SK-N-SH (cell line): ENCODE results near the gene ZIM2. TPM values are rescaled to one million over a fixed set of nuclear protein-coding genes. Genes with fewer than 3 reads are reported as not detected.

Experiments
- CTCF ChIA-PET: fragments of 300-600, 350-600 bp; formaldehyde crosslinking; extraction: SDS; loops from one replicate; lab custom pipeline; 2021; lab: Yijun Ruan, JAX
- POLR2A ChIA-PET: fragments of 350-600 bp; sonication (Branson Sonifier 250); formaldehyde crosslinking; extraction: SDS; loops from one replicate; lab custom pipeline; 2020; ENCODE audit warnings: antibody characterized with exemption, inconsistent platforms; lab: Yijun Ruan, JAX
- DNase-seq: peaks from one replicate; pipeline ENCODE4 v3.0.0; 2012
- H2AFZ ChIP-seq: fragments of 200-600 bp; sonication (generic); 2 replicates; pipeline ENCODE4 v1.8.1; 2016; ENCODE audit warnings: antibody characterized with exemption, mild to moderate bottlenecking, low read depth
- H3F3A ChIP-seq: fragments of 200-600 bp; sonication (generic); replicated peaks from 2 replicates; pipeline ENCODE3; 2016; ENCODE audit warnings: antibody characterized with exemption, mild to moderate bottlenecking; ENCODE audit not compliant: insufficient read depth
- H3K27ac ChIP-seq, 2 experiments: fragments of 200-500 bp in 1 of 2; fragments of 200-600 bp in 1 of 2; sonication (Bioruptor generic) in 1 of 2; sonication (generic), shearing (Covaris generic) in 1 of 2; 2 replicates each; pipeline versions ENCODE4 v1.5.1 to v1.6.1; 2014 to 2016; ENCODE audit warnings: low read depth in 2 of 2, inconsistent platforms in 1 of 2, low read length in 1 of 2, mild to moderate bottlenecking in 1 of 2, mixed read lengths in 1 of 2
- H3K27me3 ChIP-seq: fragments of 200-600 bp; sonication (generic), shearing (Covaris generic); 2 replicates; pipeline ENCODE4 v1.6.1; 2016; ENCODE audit warnings: mixed run types; ENCODE audit not compliant: insufficient read depth
- H3K36me3 ChIP-seq, 2 experiments: fragments of 200-500 bp in 1 of 2; fragments of 200-600 bp in 1 of 2; sonication (Bioruptor generic) in 1 of 2; sonication (generic) in 1 of 2; replicated peaks in 1 of 2; 2 replicates each; pipeline versions ENCODE3 to v1.5.1; 2014 to 2016; ENCODE audit warnings: low read length in 1 of 2, mild to moderate bottlenecking in 1 of 2; ENCODE audit not compliant: insufficient read depth in 2 of 2, control insufficient read depth in 1 of 2
- H3K4me1 ChIP-seq, 2 experiments: fragments of 200-500 bp in 1 of 2; fragments of 200-600 bp in 1 of 2; sonication (Bioruptor generic) in 1 of 2; sonication (generic), shearing (Covaris generic) in 1 of 2; 2 replicates each; pipeline versions ENCODE4 v1.5.1 to v1.6.1; 2014 to 2016; ENCODE audit warnings: low read depth in 1 of 2, low read length in 1 of 2, mixed run types in 1 of 2; ENCODE audit not compliant: insufficient read depth in 2 of 2, control insufficient read depth in 1 of 2
- H3K4me2 ChIP-seq: fragments of 200-600 bp; sonication (generic), shearing (Covaris generic); 2 replicates; pipeline ENCODE4 v1.6.1; 2017; ENCODE audit warnings: mixed run types
- H3K4me3 ChIP-seq, 2 experiments: fragments of 200-500 bp in 1 of 2; fragments of 200-600 bp in 1 of 2; sonication (Bioruptor generic) in 1 of 2; sonication (generic), shearing (Covaris generic) in 1 of 2; 2 replicates each; pipeline versions ENCODE4 v1.5.1 to v1.8.1; 2014 to 2016; ENCODE audit warnings: low read depth in 2 of 2, inconsistent platforms in 1 of 2, low read length in 1 of 2, mild to moderate bottlenecking in 1 of 2, mixed read lengths in 1 of 2, moderate library complexity in 1 of 2
- H3K79me2 ChIP-seq: fragments of 200-600 bp; sonication (generic); 2 replicates; pipeline ENCODE4 v1.8.1; 2017; ENCODE audit warnings: mild to moderate bottlenecking; ENCODE audit not compliant: insufficient read depth
- H3K9ac ChIP-seq: fragments of 200-600 bp; sonication (generic); 2 replicates; pipeline ENCODE4 v1.6.1; 2017; ENCODE audit warnings: mixed run types
- H3K9me2 ChIP-seq: fragments of 200-600 bp; sonication (generic); 2 replicates; pipeline ENCODE4 v1.6.1; 2017; ENCODE audit warnings: mixed run types
- H3K9me3 ChIP-seq: fragments of 200-600 bp; sonication (generic); 2 replicates; pipeline ENCODE4 v1.6.1; 2017; ENCODE audit warnings: mixed run types, mild to moderate bottlenecking, moderate library complexity
- H4K20me1 ChIP-seq: fragments of 200-600 bp; sonication (generic); 2 replicates; pipeline ENCODE4 v1.6.1; 2017; ENCODE audit warnings: mild to moderate bottlenecking, mixed run types; ENCODE audit not compliant: insufficient read depth
- CHD2 ChIP-seq: fragments of 150-350 bp; IDR thresholded peaks from 2 replicates; pipeline ENCODE4 v1.6.1; 2018; ENCODE audit warnings: low read length; ENCODE audit not compliant: partially characterized antibody
- FOXM1 ChIP-seq: IDR thresholded peaks from 2 replicates; pipeline ENCODE4 v1.4.0; 2012; ENCODE audit warnings: low read depth, mild to moderate bottlenecking
- GATA2 ChIP-seq: sonication (generic); formaldehyde crosslinking; IDR thresholded peaks from 2 replicates; pipeline ENCODE4 v1.5.0; 2020; ENCODE audit warnings: mild to moderate bottlenecking, missing genetic modification reagents
- MAX ChIP-seq: IDR thresholded peaks from 2 replicates; pipeline ENCODE4 v1.4.0; 2012; ENCODE audit warnings: low read depth
- MXI1 ChIP-seq: IDR thresholded peaks from 2 replicates; pipeline ENCODE4 v1.6.1; 2012; ENCODE audit warnings: mild to moderate bottlenecking, low read depth, low read length, improper control_type of control experiment
- NFIC ChIP-seq: IDR thresholded peaks from 2 replicates; pipeline ENCODE4 v1.4.0; 2012; ENCODE audit warnings: borderline replicate concordance
- NRF1 ChIP-seq: IDR thresholded peaks from 2 replicates; pipeline ENCODE4 v1.6.1; 2012; ENCODE audit warnings: low read depth, mild to moderate bottlenecking, low read length
- RAD21 ChIP-seq: IDR thresholded peaks from 2 replicates; pipeline ENCODE4 v1.6.1; 2012; ENCODE audit warnings: mild to moderate bottlenecking, low read length
- RFX5 ChIP-seq: IDR thresholded peaks from 2 replicates; pipeline ENCODE4 v1.6.1; 2012; ENCODE audit warnings: mild to moderate bottlenecking, improper control_type of control experiment, low read length
- SMC3 ChIP-seq: IDR thresholded peaks from 2 replicates; pipeline ENCODE4 v1.6.1; 2012; ENCODE audit warnings: low read depth, low read length, improper control_type of control experiment
- TAF1 ChIP-seq: IDR thresholded peaks from 2 replicates; pipeline ENCODE4 v1.6.1; 2012; ENCODE audit warnings: low read depth, mild to moderate bottlenecking, low read length, moderate library complexity, borderline replicate concordance
- TCF12 ChIP-seq: IDR thresholded peaks from 2 replicates; pipeline ENCODE4 v1.4.0; 2012
- TEAD4 ChIP-seq: IDR thresholded peaks from 2 replicates; pipeline ENCODE4 v1.4.0; 2012; ENCODE audit warnings: mild to moderate bottlenecking, borderline replicate concordance; ENCODE audit not compliant: insufficient read depth
- WGBS: methylation state at CpG from one replicate; pipeline ENCODE4 v1.1.6; 2017; ENCODE audit warnings: low lambda C conversion rate; 5-methylcytosine and 5-hydroxymethylcytosine counted together
- polyA plus RNA-seq, 3 experiments: library from polyadenylated mRNA; depleted of rRNA; stranded (reverse); fragments of >200 nt; gene quantifications; 2 replicates each; pipeline ENCODE4 v1.2.3, GENCODE V29; 2012
- TF ChIP-seq, protein P1 (sequence below): fragments of 200-600 bp; sonication (generic); IDR thresholded peaks from 2 replicates; pipeline ENCODE4 v1.6.1; 2017; ENCODE audit warnings: antibody characterized with exemption, mild to moderate bottlenecking, moderate library complexity
- TF ChIP-seq, protein P2 (sequence below): IDR thresholded peaks from 2 replicates; pipeline ENCODE4; 2012
- TF ChIP-seq, protein P3 (sequence below): fragments of 150-350 bp; IDR thresholded peaks from 2 replicates; pipeline ENCODE4 v1.6.1; 2017; ENCODE audit warnings: antibody characterized with exemption, low read length, low read depth, borderline replicate concordance
- TF ChIP-seq, protein P4 (sequence below): IDR thresholded peaks from 2 replicates; pipeline ENCODE4 v1.4.0; 2012; ENCODE audit warnings: low read depth, borderline replicate concordance

Gene ZIM2
- polyA plus RNA-seq, 1 of the 3 experiments (the other 2 are of a cell fraction), result not detected

DNA sequence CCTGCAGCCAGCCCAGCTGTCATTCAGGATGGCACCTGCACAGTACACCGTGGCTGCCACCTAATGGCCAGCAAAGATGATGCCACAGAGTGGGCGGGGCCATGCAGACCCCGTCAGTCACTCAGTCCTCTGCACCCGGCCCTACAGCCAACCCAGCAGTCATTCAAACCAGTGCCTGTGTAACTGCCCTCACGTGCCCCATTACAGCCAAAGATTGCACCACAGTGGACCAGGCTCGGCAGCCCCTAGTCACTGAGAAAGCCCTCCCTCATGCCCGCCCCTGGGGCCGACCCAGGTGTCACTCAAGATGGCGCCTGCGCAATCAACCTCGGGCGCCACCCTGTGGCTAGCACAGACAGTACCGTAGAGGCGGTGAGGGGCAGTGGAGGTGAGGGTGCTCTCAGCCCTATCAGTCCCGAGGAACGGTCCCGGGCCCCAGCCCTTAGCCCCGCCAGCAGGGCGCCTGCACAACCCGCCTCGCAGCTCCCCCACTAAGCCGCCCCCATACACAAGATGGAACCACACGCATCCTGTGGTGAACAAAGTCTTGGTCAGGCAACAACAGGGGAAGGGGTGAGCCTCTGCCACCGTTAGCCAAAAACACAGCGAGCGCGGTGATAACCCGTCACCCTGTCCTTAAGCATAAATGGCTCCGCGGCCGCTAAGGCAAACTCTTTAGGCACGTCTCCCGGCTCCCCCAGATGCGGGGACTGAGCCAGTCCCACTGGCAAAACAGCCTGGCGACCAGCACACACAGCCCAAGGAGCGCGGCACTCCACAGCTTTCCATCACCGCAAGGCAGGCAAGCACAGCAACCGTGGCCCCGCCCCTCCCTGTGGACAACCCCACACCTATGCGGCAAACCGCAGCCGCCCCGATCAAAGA is 2.3 kb downstream of the ZIM2 start:
- Histone ChIP-seq H3K27ac (peak overlapping the region; percentile 49 to 79; a peak in 3 of 4 replicates), H3K79me2 (no peaks in the 10 kb centered on the region), H3K9ac (no peak overlapping the region), H3K9me3 (no peaks in the 10 kb centered on the region), H3F3A (no peaks in the 10 kb centered on the region), H3K36me3 (no peaks in the 10 kb centered on the region), H2AFZ (no peak overlapping the region; the same call in 1 of the 2 replicates), H3K4me3 (peak overlapping the region; percentile 46 to 62)
- peak; percentile 64 for DNase-seq
- POLR2A ChIA-PET, result interaction anchor here (0.7 kb wide), 1 partner anchor 544 kb away, joined by 3 read pairs; no protein-coding TSS in a partner anchor
- WGBS, result 67% methylated on average over 12 of the region's 44 CpGs
- TF ChIP-seq TEAD4, result no peak
- TF ChIP-seq NRF1, result 0 out of 2 replicates have a peak, but pooled peaks have one; percentile 33
- TF ChIP-seq SMC3, result peak; percentile 14; the same call in 1 of the 2 replicates
- TF ChIP-seq FOXM1, result no peak
- TF ChIP-seq, protein P1, sequence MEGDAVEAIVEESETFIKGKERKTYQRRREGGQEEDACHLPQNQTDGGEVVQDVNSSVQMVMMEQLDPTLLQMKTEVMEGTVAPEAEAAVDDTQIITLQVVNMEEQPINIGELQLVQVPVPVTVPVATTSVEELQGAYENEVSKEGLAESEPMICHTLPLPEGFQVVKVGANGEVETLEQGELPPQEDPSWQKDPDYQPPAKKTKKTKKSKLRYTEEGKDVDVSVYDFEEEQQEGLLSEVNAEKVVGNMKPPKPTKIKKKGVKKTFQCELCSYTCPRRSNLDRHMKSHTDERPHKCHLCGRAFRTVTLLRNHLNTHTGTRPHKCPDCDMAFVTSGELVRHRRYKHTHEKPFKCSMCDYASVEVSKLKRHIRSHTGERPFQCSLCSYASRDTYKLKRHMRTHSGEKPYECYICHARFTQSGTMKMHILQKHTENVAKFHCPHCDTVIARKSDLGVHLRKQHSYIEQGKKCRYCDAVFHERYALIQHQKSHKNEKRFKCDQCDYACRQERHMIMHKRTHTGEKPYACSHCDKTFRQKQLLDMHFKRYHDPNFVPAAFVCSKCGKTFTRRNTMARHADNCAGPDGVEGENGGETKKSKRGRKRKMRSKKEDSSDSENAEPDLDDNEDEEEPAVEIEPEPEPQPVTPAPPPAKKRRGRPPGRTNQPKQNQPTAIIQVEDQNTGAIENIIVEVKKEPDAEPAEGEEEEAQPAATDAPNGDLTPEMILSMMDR, result peak; percentile 43
- TF ChIP-seq RAD21, result peak; percentile 14; the same call in 1 of the 2 replicates
- TF ChIP-seq, protein P2, sequence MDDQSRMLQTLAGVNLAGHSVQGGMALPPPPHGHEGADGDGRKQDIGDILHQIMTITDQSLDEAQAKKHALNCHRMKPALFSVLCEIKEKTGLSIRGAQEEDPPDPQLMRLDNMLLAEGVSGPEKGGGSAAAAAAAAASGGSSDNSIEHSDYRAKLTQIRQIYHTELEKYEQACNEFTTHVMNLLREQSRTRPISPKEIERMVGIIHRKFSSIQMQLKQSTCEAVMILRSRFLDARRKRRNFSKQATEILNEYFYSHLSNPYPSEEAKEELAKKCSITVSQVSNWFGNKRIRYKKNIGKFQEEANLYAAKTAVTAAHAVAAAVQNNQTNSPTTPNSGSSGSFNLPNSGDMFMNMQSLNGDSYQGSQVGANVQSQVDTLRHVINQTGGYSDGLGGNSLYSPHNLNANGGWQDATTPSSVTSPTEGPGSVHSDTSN, result peak; percentile 50; the same call in 1 of the 2 replicates
- TF ChIP-seq, all 33 proteins: peak for 5
- Histone ChIP-seq H3K9me2 (no peaks in the 10 kb centered on the region), H4K20me1 (no peaks in the 10 kb centered on the region), H3K4me2 (peak overlapping the region; percentile 46; the same call in 1 of the 2 replicates), H3K4me1 (peaks cover 0 to 2% of the 10 kb centered on the region in 2 experiments; a peak in 1 of 4 replicates), H3K27me3 (no peaks in the 10 kb centered on the region)
- CTCF ChIA-PET, result interaction anchor here (0.8 to 3.4 kb wide), 37 partner anchors 9 to 314 kb away, joined by 3 to 70 read pairs (median 4); no protein-coding TSS in a partner anchor

DNA sequence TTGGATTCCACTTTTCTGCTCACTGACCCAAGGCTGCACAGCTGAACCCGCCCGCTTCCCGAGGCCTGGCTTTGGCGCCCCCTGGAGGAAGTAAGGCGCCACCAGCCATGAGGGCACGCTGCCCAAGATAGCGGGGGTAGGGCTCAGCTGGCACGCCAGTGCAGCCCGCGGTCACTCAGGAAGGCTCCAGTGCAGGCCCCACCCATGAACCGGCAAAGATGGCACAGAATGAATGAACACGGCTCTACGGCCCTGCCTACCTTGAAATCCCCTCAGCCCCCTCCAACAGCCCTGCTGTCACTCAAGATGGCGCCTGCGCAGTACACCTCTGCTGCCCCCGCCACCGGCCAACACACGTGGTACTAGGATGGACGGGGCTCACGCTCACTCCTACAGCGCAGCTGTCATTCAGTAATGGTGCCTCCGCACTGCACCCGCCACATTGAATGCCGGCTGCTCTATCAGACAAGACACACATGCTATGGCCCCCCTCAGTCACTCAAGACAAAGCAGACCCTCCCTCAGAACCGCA is 3.0 kb downstream of the ZIM2 start:
- Histone ChIP-seq H3K27me3 (no peaks in the 10 kb centered on the region), H3K4me1 (peaks cover 0 to 2% of the 10 kb centered on the region in 2 experiments; a peak in 1 of 4 replicates), H3K4me2 (0 out of 2 replicates have a peak overlapping the region, but pooled peaks have one; percentile 31), H3K79me2 (no peaks in the 10 kb centered on the region), H3K4me3 (peak overlapping the region; percentile 46 to 62), H4K20me1 (no peaks in the 10 kb centered on the region), H3K27ac (no peak overlapping the region), H3K9me2 (no peaks in the 10 kb centered on the region), H3K9me3 (no peaks in the 10 kb centered on the region), H3F3A (no peaks in the 10 kb centered on the region), H2AFZ (no peak overlapping the region), H3K9ac (no peak overlapping the region), H3K36me3 (no peaks in the 10 kb centered on the region)
- DNase-seq, result peak; percentile 68
- 45% methylated on average over 12 of the region's 25 CpGs for WGBS
- ChIA-PET CTCF (interaction anchor here (0.6 to 3.4 kb wide), 38 partner anchors 9 to 333 kb away, joined by 3 to 70 read pairs (median 4); no protein-coding TSS in a partner anchor), POLR2A (no interaction called here)
- TF ChIP-seq MXI1 (peak; percentile 97), FOXM1 (no peak), GATA2 (no peak), CHD2 (peak; percentile 51), NFIC (no peak), MAX (no peak), TCF12 (no peak), TAF1 (no peak), RFX5 (no peak)
- TF ChIP-seq, protein P3, sequence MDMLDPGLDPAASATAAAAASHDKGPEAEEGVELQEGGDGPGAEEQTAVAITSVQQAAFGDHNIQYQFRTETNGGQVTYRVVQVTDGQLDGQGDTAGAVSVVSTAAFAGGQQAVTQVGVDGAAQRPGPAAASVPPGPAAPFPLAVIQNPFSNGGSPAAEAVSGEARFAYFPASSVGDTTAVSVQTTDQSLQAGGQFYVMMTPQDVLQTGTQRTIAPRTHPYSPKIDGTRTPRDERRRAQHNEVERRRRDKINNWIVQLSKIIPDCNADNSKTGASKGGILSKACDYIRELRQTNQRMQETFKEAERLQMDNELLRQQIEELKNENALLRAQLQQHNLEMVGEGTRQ, result no peak
- TF ChIP-seq, protein P4, sequence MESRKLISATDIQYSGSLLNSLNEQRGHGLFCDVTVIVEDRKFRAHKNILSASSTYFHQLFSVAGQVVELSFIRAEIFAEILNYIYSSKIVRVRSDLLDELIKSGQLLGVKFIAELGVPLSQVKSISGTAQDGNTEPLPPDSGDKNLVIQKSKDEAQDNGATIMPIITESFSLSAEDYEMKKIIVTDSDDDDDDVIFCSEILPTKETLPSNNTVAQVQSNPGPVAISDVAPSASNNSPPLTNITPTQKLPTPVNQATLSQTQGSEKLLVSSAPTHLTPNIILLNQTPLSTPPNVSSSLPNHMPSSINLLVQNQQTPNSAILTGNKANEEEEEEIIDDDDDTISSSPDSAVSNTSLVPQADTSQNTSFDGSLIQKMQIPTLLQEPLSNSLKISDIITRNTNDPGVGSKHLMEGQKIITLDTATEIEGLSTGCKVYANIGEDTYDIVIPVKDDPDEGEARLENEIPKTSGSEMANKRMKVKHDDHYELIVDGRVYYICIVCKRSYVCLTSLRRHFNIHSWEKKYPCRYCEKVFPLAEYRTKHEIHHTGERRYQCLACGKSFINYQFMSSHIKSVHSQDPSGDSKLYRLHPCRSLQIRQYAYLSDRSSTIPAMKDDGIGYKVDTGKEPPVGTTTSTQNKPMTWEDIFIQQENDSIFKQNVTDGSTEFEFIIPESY, result no peak
